T-helper 9 cell (primary cell): ENCODE results near the gene PPP2R3B.
"Not testable (repeated sequence)": the region's sequence is repeated elsewhere in the genome, so short reads cannot be mapped to it uniquely, and the experiment has no call there.

Source experiments
- DNase-seq: peaks from one replicate; pipeline ENCODE4 v3.0.0-alpha.2; 2020

The PPP2R3B gene

GRCh38 chrX:336227-336626, 50.5 kb downstream of the PPP2R3B start:
- no peak for DNase-seq

DNA sequence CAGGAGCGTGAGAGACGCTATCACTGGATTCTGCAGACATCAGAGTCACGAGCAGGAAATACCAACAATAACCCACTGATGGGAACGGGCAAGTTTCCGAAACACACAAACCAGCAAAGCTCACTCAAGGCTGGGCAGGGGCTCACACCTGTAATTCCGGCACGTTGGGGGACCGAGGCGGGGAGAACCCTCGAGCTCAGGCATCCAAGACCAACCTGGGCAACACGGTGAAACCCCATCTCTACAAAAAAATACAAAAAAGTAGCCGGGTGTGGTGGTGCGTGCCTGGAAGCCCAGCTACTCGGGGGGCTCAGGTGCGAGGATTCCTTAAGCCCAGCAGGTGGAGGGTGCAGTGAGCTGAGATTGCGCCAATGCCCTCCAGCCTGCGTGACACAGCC, 51.0 kb downstream of the PPP2R3B start:
- no peak for DNase-seq

DNA sequence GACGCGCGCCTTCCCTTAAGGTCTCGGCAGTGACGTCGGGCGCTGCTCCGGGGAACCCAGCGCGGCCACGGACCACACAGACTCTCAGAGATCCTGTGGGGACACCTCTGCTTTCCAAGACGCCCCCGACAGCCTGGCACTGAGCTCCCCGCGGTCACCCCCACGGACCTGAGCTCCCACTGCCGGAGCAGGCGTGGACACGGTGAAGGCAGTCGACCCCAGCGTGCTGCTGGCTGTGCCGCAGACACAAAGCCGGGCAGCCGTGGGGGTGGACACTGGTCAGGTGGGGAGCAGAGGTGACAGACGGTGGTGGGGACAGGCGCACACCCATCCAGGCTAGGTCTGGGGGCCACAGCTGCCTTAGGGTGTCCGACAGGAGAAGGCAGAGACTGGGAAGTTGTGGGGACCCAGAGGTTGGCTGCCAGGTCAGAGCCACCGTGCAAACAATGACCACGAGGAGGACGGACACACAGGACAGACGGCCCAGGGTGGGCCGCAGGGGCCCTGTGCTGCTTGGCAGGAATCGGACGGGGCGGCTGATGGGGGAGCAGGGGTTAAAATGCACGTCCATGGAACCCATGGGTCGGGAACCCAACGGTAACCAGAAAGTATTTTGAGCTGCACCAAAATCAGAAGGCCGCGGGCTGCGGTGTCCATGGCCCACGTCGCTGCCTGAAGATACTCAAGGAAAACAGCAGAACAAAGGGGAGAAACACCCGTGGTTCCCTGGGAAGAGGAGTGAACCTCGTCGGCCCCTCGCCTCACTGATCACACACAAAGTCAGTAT, 51.5 kb downstream of the PPP2R3B start:
- DNase-seq = no peak

GRCh38 chrX:334331-334891, 52.3 kb downstream of the PPP2R3B start:
- no peak for DNase-seq

DNA sequence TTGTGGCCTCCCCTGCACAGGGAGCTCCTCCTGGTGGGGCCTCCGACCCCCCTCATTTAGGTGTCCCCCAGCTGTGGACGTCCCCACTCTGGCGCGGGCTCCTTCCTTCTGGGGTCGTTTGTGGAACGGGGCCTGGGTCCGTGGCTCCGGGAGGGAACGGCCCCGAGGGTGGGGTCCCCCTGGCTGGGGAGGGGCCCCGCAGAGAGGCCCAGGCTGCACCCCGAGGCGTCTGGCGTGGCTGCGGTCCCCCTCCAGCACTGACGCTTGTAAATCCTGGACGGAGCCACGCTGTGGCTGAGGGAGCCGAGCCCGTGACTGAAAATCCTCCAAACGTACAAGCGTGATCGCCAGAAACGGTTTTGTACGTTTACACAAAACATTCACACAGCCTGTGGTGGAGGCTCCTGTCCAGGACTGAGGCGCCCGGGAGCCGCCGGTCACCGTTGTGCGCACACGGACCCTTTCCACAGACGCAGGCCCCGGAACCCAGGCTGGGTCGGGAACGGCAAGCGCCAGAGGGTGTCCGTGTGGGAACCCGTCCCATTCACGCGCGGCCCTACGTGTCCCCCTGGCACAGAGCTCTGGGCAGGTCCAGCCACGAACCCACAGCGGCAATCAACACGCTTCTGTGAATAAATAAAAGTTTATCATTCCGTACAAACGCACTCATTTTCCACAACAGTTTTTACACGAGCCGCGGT, 52.9 kb downstream of the PPP2R3B start:
- DNase-seq = no peak

DNA sequence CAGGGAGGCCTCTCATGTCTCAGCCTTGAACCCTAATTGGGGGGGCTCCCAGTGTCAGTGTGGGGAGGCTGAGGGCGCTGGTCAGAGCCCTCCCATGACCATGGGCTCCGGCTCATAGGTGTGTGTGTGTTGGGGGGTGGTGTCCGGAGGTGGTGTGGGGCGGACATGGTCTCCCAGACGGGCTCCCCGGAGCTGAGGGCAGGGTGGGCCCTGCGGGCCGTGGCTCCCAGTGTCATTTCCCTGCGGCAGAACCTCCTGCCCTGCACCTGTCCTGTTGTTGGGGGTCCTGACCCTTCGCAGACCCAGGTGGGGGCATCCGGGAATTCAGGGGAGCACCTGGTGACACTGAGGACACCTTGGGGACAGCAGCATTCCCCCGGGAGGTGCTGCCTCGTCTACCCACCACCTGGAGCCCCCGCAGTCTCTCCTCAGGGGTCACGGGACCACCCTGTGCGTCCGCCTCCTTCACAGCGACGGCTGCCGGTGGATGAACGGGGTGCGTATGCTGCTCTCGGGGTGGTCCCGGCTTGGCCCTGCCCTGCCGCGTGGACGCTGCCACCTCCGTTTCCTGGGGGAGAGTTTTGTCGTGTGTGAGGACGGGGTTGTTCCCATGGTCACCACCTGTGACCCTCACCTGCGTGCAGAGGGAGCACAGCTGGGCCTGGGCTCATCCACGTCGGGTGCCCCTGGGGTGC, 53.6 kb downstream of the PPP2R3B start:
- no peak for DNase-seq

GRCh38 chrX:332496-332860, 54.2 kb downstream of the PPP2R3B start:
- DNase-seq = no peak

DNA sequence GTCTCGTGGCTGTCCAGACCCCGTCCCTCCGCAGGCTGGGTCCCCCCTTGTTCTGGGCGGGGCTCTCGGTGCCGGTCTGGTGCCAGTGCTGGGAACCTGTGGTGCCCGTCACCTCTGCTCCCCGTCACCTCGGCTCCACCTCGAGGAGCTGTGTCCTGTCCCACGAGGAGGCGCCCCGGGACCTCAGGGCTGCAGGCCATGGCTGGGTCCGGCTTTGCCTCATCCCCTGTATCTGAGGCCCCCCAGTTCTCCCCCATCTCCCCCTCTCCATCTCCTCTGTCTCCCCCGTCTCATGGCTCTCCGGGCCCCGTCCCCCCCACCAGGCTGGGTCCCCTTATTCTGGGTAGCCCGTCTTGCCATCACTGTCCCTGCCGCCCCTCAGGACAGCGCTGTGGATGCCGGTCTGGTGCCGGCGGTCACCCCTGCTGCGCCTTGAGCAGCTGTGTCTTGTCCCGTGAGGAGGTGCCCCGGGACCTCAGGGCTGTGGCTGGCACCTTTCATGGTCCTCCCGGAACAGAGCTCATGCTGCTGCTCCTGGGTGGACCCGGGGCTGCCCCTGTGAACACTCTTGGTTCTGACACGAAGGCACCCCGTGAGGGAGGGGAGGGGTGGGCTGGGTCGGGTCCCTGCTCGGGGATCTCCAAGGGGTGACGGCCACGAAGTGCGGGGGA, 54.7 kb downstream of the PPP2R3B start:
- DNase-seq = no peak

- DNase-seq = no peak
These were observed 55.4 kb downstream of the PPP2R3B start for GRCh38 chrX:331151-331824.

DNA sequence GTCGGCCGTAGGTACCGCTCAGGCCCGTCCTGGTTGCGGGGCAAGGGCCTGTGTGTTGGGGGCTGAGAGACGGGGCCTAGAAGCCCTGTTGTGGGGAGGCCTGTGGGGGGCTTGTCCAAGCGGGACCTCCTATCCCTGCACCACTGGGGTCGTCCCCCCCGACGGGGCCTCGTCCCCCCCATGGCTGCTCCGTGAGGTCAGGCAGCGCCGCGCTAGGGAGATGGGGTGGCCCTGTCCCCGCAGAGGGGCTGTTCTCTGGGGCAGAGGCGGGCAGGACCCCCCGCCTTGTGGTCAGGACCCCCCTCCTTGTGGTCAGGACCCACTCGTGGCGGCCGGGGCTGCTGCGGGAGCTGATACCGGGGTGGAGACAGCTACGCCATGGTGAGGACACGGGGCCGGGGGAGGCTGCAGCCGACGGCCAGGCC, 56.0 kb downstream of the PPP2R3B start:
- no peak for DNase-seq

DNA sequence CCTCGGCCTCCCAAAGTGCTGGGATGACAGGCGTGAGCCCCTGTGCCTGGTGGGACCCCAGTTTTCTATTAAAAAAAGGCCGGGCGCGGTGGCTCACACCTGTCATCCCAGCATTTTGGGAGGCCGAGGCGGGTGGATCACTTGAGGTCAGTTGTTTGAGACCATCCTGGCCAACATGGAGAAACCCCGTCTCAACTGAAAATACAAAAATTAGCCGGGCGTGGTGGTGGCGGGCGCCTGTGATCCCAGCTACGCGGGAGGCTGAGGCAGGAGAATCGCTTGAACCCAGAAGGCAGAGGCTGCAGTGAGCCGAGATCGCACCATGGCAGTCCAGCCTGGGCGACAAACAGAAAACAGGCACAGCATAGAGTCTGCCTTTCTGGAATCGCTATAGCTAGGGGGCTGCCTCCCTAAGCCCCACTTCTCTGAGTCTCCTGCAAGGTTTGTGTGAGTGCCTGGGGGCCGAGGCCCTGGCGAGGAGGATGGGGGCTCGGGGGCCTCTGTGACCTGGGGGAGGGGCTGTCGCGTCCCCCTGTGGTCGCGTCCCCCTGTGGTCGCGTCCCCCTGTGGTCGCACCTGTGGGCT, 56.5 kb downstream of the PPP2R3B start:
- not testable (repeated sequence) for DNase-seq

GRCh38 chrX:329291-329910, 57.3 kb downstream of the PPP2R3B start:
- DNase-seq = no peak

- no peak for DNase-seq
These were observed 59.0 kb downstream of the PPP2R3B start for GRCh38 chrX:327660-328126.

- not testable (repeated sequence) for DNase-seq
These were observed 62.0 kb downstream of the PPP2R3B start for GRCh38 chrX:324664-325063.

- peak; percentile 34 for DNase-seq
These were observed 62.7 kb downstream of the PPP2R3B start for GRCh38 chrX:323721-324628.

DNA sequence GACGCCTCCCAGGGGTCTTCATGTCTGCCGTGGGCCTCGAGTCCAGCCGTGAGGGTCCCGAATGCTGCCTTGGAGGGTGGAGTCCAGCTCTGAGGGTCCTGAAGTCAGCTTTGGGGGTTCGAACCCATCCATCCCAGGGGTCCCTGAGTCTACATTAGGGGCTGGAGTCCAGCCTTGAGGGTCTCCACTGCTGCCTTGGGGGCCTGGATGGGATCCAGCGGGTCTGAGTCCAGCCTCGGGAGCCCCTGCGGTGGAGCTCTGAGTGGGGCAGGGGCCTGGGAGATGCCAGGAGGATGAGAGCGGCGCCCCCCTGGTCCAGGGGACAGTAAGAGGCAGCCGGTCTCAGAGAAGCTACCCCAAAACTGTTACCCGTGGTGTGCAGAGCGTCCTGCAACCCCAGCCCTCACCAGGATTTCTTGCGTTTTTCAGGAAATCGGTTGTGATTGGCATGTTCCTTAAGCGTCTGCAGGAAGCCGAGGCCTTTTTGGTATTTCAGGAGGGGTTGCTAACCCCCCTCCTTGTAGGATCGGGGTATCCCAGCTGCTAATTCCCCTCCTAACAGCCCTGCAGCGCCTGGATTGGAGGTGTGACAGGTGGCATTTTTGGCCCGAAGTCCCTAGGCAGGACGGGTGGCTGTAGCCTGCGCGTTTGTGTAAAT, 66.5 kb downstream of the PPP2R3B start:
- DNase-seq = no peak

DNA sequence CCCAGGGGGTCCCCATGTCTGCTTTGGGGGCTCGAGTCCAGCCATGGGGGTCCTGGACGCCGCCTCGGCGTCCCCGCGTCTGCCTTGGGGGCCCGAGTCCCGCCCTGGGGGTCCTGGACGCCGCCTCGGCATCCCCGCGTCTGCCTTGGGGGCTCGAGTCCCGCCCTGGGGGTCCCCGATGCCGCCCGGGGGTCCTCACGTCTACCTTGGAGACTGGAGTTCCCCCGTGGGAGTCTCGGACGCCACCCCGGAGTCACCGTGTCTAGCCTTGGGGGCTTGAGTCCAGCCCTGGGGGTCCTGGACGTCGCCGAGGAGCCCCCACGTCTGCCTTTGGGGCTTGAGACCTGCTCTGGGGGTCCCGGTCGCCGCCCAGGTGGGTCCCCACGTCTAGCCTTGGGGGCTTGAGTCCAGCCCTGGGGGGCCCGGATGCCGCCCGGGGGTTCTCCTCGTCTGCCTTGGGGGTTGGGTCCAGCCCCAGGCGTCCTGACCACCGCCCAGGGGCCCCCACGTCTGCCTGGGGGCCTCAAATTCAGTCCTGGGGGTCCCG, 67.1 kb downstream of the PPP2R3B start:
- no peak for DNase-seq

DNA sequence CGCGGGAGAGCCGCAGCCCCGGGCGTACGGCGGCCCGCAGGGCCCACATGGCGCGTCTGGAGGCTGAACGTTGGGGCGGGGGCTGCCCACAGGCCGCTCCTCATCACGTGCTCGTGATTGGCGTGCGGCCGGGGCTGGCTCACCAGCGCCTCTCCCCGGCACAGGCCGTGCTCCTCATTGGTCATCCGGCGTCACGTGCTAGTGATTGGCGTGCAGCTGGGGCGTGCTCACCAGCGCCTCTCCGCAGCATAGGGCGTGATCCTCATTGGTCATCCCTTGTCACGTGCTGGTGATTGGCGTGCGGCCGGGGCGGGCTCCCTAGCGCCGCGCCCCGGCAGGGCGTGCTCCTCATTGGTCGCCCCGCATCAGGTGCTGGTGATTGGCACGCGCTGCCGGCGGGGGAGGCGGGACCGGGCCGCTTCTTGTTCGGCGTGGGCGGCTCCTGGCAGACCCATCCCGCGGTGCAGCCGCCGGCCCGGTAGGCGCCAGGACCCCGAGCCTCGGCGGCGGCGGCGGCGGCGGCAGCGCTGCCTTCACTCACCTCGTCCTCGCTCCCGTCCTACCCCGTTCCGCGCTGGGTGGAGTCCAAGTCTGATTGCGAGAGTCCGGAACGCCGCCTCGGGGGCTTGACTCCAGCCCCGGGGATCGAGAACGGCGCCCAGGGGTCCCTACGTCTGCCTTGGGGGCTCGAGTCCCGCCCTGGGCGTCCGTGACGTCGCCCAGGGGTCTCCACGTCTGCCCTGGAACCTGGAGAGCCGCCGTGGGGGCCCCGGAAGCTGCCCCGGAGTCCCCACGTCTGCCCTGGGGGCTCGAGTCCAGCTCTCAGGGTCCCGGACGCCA, 67.7 kb downstream of the PPP2R3B start, which contains the start of gene GTPBP6:
GTPBP6 (minus strand) TSS at position 58 of the 840 bp plus-strand sequence; CDS start at position 49, 9 bp downstream.
- DNase-seq = peak; percentile 98
